Activated CD8-positive, alpha-beta memory T cell treated with anti-CD3 and anti-CD28 coated beads for 4 hours (primary cell): Measurements from ENCODE around the gene SERPINA6.
"Not testable (repeated sequence)": the region's sequence is repeated elsewhere in the genome, so short reads cannot be mapped to it uniquely, and the experiment has no call there.

Experiments used
- DNase-seq, 2 donors: peaks; one replicate each; pipeline ENCODE4 v3.0.0-alpha.2; 2020; ENCODE audit warnings: low read depth in 2 of 2

The SERPINA6 gene

DNA sequence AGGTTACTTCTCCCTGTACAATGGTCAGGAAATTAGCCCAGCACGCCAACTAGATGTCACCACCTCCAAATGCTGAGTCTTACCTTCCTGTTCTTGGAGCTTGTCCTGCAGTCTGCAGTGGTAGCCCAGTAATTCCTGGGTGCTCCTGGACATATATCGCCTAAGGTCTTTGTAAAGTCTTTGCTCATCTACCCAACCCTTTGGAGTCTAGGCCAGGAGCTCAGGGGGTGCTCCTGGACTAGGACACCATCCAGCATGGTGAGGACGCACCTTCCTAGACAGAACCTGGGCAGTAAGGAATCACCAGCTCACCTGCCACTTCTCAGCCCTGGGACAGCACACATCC, 30.6 kb downstream of the SERPINA6 start:
- DNase-seq = no peak

DNA sequence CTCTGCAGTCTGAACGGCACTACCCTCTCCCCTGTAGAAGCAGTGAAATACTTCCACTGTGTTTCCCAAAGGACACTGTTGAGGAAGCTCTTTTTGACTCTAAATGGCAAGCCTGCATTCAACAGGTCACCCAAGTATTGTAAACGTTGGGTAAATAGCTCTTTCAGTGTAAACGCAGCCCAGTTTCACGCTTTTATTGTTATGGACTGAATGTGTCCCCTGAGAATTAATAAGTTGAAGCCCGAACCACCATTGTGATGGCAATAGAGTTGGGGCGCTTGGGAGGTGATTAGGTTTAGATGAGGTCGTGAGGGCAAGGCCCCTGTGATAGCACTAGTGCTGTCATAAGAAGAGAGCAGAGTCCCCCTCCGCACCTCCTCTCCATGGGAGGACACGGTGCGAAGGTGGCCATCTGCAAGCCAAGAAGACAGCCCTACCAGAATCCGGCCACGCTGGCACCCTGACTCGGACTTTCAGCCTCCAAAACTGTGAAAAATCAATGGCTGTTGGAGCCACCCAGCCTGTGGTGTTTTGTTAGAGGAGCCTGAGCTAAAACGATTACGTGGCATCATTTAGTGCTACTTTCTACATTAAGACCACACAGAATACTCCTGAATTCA, 31.1 kb downstream of the SERPINA6 start:
- DNase-seq = no peak

DNA sequence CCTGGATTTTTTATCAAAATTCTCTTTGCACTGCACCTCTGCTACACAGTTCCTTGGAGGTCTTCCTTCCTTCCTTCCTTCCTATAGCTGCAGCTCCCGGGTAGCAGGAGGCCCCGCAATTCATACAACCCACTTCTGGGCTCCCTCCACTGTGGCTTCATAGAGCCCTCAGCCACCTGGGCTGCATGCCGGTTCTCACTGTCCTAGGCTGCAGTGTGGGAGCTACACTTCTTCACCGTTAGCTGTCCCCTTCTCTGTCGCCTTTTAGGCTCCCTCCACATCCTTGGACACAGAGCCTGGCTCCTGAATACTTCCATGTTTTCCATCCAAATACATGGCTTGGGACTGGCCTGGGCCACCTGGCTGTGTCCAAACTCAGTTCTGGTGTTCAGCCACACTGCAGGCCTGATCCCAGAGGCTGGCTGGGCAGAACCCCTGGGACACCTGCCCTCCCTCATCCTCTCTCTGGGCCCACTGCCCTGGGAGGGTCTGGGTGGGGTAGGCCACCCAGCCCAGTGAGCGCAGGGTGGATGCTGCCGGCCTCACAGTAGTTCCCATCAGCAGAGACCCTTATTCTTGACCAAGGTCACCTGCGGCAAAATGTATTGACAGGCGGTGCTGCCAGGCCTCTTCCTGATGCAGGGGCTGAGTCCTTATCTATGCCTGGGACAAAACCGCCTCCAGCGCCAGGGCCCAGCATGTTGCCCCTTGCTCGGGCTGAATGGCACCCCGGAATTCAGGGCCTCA, 31.8 kb downstream of the SERPINA6 start:
- DNase-seq = no peak

DNA sequence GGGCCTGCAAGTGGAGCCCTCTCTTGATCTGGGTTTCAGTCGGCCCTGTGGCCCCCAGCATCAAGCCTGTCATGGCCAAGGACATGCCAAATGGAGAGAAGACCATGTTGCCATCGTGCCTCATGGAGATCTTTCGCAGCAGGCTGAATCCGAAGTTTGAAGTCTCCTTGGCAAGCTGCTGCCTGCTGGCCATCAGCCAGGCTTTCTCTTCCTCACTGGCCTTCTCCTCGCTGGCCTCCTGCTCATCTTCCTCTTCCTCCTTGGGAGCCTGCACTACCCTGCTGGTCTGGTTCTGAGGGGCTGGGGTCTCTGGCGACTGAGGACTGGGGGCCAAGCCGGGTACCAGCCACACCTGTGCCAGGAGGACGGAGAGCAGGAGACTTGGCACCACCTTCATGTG, 32.9 kb downstream of the SERPINA6 start:
- DNase-seq = no peak

GRCh38 chr14:94288610-94289465, 34.3 kb downstream of the SERPINA6 start:
- no peak for DNase-seq

DNA sequence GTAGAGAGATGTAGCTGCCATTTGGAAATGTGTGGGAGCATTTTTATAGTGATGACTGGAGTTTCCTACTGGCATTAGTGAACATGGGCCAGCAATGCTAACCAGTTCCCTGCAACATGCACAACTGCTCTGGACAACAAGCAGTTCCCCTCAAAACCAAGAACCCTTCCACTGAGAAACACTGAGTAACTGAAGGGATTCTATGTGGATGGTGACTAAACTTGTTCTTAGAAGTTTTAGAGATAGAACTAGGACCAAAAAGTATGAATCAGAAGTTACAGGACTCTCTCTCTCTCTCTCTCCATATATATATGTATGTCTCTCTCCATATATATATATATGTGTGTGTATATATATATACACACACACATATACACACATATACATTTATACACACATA, 38.0 kb downstream of the SERPINA6 start:
- DNase-seq = no peak

DNA sequence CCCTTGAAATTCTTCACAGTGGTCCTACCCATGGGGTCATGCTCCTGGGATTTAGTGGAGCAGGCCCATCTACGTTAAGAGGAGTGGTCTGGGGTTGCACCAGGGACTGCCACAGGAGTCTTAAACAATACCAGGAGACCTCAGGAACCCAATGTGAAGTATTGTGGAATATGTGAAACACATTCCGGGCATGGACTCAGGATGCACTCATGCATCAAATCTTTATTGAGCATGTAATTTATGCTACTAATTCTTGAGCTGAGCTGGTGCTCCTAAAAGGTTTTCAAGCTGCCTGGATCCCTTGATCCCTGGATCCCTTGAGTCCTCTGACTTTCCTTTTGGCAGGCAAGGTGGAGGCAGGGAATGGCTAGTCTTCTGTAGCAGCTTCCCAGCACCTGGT, 38.9 kb downstream of the SERPINA6 start:
- DNase-seq = no peak

DNA sequence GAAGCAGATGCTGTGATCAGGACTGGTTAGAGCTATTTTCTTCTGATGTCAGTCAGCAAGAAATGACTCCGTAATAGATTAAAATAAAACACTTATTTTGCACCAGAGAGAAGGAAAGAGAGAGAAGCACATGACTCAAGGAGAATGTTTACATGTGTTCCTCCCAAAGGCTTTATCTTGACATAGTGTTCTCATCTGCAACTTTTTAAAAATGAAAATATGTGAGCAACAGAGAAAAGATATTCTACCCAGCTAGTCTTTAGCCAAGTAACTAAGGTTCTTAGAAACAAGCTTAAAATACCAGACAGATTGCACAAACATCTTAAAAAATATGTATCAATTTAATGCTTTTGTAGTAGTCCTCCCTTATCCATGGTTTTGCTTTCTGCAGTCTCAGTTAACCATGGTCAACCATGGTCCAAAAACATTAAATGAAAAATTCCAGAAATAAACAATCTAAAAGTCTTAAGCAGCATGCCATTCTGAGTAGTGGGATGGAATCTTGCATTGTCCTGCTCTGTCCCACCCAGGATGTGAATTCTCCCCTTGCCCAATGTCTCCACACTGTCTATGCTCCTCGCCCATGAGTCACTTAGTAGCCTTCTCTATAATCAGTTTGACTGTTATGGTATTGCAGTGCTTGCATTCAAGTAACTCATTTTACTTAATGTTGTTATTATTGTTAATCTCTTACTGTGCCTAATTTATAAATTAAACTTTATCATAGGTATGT, 40.0 kb downstream of the SERPINA6 start:
- DNase-seq = no peak

GRCh38 chr14:94278731-94279130, 44.4 kb downstream of the SERPINA6 start:
- DNase-seq = no peak

DNA sequence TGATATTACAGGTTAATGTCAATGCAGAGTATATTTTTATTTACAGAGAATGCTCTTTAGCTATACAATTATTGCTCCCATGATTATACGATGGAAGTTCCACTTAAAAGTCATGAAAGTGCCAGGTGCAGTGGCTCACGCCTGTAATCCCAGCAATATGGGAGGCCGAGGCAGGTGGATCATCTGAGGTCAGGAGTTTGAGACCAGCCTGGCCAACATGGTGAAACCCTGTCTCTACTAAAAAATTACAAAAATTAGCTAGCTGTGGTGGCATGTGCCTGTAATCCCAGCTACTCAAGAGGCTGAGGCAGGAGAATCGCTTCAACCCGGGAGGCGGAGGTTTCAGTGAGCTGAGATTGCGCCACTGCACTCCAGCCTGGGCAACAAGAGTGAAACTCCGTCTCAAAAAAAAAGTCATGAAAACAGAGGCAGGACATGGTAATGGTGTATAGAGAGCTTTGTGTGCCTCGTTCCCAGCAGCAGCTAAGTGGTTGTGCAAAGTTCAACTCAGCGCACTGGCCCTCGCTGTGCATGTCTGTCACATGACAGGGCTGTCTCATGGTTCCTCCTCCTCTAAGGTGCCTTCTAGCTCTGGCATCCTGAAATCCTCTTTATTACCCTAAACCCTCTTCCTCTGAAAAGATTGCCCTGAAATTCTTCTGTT, 46.1 kb downstream of the SERPINA6 start:
- DNase-seq = not testable (repeated sequence)

DNA sequence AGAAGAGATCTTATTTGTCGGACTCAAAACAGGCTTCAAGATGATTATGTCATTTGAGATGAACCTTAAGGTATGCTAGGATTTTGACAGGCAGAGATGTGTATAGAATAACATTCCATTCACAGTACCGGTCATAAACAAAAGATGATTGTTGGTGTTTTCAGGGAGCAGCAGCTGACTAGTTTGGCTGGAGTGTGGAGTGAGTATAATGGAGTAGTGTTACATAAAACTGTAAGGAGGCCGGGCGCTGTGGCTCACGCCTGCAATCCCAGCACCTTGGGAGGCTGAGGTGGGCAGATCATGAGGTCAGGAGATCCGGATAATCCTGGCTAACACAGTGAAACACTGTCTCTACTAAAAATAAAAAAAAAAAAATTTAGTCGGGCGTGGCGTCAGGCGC, 54.0 kb downstream of the SERPINA6 start:
- DNase-seq = no peak

GRCh38 chr14:94268582-94268981, 54.6 kb downstream of the SERPINA6 start:
- DNase-seq = not testable (repeated sequence)

GRCh38 chr14:94267352-94267751, 55.8 kb downstream of the SERPINA6 start:
- DNase-seq = no peak

DNA sequence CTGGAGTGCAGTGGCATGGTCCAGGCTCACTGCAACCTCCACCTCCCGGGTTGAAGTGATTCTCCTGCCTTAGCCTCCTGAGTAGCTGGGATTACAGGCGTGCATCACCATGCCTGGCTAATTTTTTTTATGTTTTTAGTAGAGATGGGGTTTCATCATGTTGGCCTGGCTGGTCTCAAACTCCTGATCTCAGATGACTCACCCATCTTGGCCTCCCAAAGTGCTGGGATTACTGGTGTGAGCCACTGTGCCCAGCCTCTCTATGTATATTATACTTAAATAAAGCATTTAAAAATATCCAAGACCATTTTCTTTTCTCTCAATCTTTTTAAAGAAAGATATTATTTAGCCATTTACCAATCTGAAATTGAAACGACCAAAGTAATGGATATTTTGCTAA, 58.9 kb downstream of the SERPINA6 start:
- DNase-seq = not testable (repeated sequence)
